GM23338 (cell line): ENCODE results near the gene AKAP13.

ENCODE experiments used
- CTCF ChIP-seq, 2 experiments: fragments of 200-600 bp in 1 of 2; sonication (generic) in 1 of 2; conservative IDR thresholded peaks; 2 replicates each; pipeline versions ENCODE4 v1.5.1 to v1.6.1; 2016 to 2017; ENCODE audit warnings: antibody characterized with exemption in 2 of 2, low read depth in 2 of 2, mild to moderate bottlenecking in 2 of 2, moderate library complexity in 1 of 2
- REST ChIP-seq: IDR thresholded peaks from one replicate; pipeline ENCODE4 v1.6.1; 2018; ENCODE audit warnings: antibody characterized with exemption; ENCODE audit not compliant: unreplicated experiment

GRCh38 chr15:85423256-85423655, 42.9 kb downstream of the AKAP13 start:
- no peak for TF ChIP-seq CTCF (conservative IDR thresholded peaks at IDR 0.05; ENCODE audit: low read depth in 2 of 2)
- no peak for TF ChIP-seq REST
